ENCODE results near the gene NFATC2. TPM values are rescaled to one million over a fixed set of nuclear protein-coding genes. Genes with fewer than 3 reads are reported as not detected.

The NFATC2 gene
- total and polyA plus RNA-seq, 2 of the 4 experiments (the other 2 are of a cell fraction): 0.18 to 0.38 TPM

DNA sequence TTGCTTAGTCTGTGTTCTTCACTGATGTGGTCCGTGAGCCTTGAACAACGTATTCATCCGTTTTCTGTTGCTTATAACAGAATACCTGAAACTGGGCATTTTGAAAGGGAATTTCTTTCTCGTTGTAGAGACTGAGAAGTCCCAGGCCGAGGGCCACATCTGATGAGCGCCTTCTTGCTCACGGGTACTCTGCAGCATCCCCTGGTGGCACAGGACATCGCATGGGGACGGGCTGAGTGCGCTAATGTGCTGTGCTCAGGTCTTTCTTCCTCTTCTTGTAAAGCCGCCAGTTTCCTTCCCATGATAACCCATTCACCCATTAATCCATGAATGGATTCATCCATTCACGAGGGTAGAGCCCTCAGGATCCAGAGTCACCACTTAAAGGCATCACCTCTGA is 161.0 kb downstream of the NFATC2 start:
- WGBS, 2 experiments (ENCODE audit: extremely low coverage in 2 of 2, insufficient read length in 1 of 2): 93% methylated on average over 8 of the region's 12 CpGs; no CpG with 5 or more reads in 1 of the 2 experiments
- Histone ChIP-seq H3K23ac (ENCODE audit: low read depth, low read length) (no peak overlapping the region), H3K18ac (ENCODE audit: low read depth, low read length) (no peak overlapping the region), H4K91ac (ENCODE audit: insufficient read depth, low read depth, low read length) (no peak overlapping the region), H2BK20ac (ENCODE audit: low read depth, low read length) (no peak overlapping the region), H3K27ac (ENCODE audit: insufficient read depth, low read length) (no peak overlapping the region), H4K5ac (ENCODE audit: low read depth, low read length) (no peak overlapping the region), H3K9ac (ENCODE audit: low read depth, low read length) (no peak overlapping the region), H3K9me1 (ENCODE audit: insufficient read depth, low read length) (peaks cover 3% of the 10 kb centered on the region; the same call in 1 of the 2 replicates), H2AK9ac (replicated peaks; ENCODE audit: low read depth, low read length, poor library complexity) (no peak overlapping the region), H2BK5ac (ENCODE audit: low read depth, low read length, poor library complexity, severe bottlenecking) (no peak overlapping the region), H3K9me3 (ENCODE audit: control insufficient read depth, insufficient read depth, low read length) (no peaks in the 10 kb centered on the region), H3K4me1 (ENCODE audit: control insufficient read depth, insufficient read depth, low read length) (peaks cover 7% of the 10 kb centered on the region), H2AFZ (replicated peaks; ENCODE audit: low read length, poor library complexity) (no peak overlapping the region), H4K8ac (ENCODE audit: low read depth in 2 of 2, low read length in 2 of 2) (no peak overlapping the region), H3K4me2 (ENCODE audit: low read depth, low read length) (no peak overlapping the region), H3K27me3 (ENCODE audit: control insufficient read depth, insufficient read depth, low read length) (no peaks in the 10 kb centered on the region), H3K14ac (replicated peaks; ENCODE audit: low read depth, low read length) (no peak overlapping the region), H4K20me1 (ENCODE audit: insufficient read depth, low read length) (no peaks in the 10 kb centered on the region), H2AK5ac (ENCODE audit: low read depth, low read length) (peak overlapping the region; percentile 7; the same call in 1 of the 2 replicates), H3K36me3 (ENCODE audit: control insufficient read depth, insufficient read depth, low read length) (no peaks in the 10 kb centered on the region), H3K56ac (ENCODE audit: extremely low read depth, insufficient read depth, low read length) (no peak overlapping the region), H3K4ac (ENCODE audit: low read depth, low read length) (no peak overlapping the region), H3K79me1 (ENCODE audit: low read depth in 1 of 2, low read length in 2 of 2) (no peaks in the 10 kb centered on the region), H2BK120ac (ENCODE audit: low read depth, low read length) (no peak overlapping the region), H3K4me3 (ENCODE audit: insufficient read depth, low read depth, low read length) (no peak overlapping the region), H2BK15ac (ENCODE audit: low read depth, low read length) (no peak overlapping the region)
- ChIA-PET CTCF (interaction anchor here (1.1 kb wide), 1 partner anchor 213 kb away, joined by 3 read pairs; no protein-coding TSS in a partner anchor), POLR2A (ENCODE audit: unreplicated experiment) (no interaction called here)
- in situ Hi-C loops (cut with MboI; ENCODE audit: low sequenced_read_pairs): no loop called here
- intact Hi-C loops (cut with micrococcal nuclease): no loop called here
- dilution Hi-C loops (cut with HindIII; ENCODE audit: low sequenced_read_pairs, unreplicated experiment): no loop called here
- TF ChIP-seq, protein P1, sequence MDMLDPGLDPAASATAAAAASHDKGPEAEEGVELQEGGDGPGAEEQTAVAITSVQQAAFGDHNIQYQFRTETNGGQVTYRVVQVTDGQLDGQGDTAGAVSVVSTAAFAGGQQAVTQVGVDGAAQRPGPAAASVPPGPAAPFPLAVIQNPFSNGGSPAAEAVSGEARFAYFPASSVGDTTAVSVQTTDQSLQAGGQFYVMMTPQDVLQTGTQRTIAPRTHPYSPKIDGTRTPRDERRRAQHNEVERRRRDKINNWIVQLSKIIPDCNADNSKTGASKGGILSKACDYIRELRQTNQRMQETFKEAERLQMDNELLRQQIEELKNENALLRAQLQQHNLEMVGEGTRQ (IDR thresholded peaks at IDR 0.05; ENCODE audit: low read depth, low read length): no peak
- TF ChIP-seq, protein P2, sequence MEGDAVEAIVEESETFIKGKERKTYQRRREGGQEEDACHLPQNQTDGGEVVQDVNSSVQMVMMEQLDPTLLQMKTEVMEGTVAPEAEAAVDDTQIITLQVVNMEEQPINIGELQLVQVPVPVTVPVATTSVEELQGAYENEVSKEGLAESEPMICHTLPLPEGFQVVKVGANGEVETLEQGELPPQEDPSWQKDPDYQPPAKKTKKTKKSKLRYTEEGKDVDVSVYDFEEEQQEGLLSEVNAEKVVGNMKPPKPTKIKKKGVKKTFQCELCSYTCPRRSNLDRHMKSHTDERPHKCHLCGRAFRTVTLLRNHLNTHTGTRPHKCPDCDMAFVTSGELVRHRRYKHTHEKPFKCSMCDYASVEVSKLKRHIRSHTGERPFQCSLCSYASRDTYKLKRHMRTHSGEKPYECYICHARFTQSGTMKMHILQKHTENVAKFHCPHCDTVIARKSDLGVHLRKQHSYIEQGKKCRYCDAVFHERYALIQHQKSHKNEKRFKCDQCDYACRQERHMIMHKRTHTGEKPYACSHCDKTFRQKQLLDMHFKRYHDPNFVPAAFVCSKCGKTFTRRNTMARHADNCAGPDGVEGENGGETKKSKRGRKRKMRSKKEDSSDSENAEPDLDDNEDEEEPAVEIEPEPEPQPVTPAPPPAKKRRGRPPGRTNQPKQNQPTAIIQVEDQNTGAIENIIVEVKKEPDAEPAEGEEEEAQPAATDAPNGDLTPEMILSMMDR (conservative IDR thresholded peaks at IDR 0.05; ENCODE audit: low read depth, low read length): no peak
- TF ChIP-seq POLR2A (IDR thresholded peaks at IDR 0.05; ENCODE audit: low read depth, low read length) (no peak), BHLHE40 (IDR thresholded peaks at IDR 0.05; ENCODE audit: low read depth, low read length) (no peak), FOS (IDR thresholded peaks at IDR 0.05; ENCODE audit: low read depth, low read length) (no peak), MXI1 (IDR thresholded peaks at IDR 0.05; ENCODE audit: borderline replicate concordance, low read depth, low read length) (no peak), NFE2L2 (IDR thresholded peaks at IDR 0.05; ENCODE audit: low read depth, low read length) (no peak), CHD1 (IDR thresholded peaks at IDR 0.05; ENCODE audit: low read depth, low read length) (no peak), RFX5 (IDR thresholded peaks at IDR 0.05; ENCODE audit: low read depth, low read length) (no peak), CEBPB (IDR thresholded peaks at IDR 0.05; ENCODE audit: low read depth, low read length) (no peak), RAD21 (IDR thresholded peaks at IDR 0.05; ENCODE audit: low read length) (no peak), RCOR1 (IDR thresholded peaks at IDR 0.05; ENCODE audit: insufficient replicate concordance, low read length) (no peak), SMC3 (IDR thresholded peaks at IDR 0.05; ENCODE audit: low read depth, low read length) (no peak)
- BruUV-seq (replicated peaks): no TSS peak
- DNase-seq (no peak), ATAC-seq (ENCODE audit: low read depth) (no peak)

Data from IMR-90 (cell line).